Neural cell (in vitro differentiated cells): Measurements from ENCODE around the gene SHISAL1. TPM values are rescaled to one million over a fixed set of nuclear protein-coding genes. Genes with fewer than 3 reads are reported as not detected.

ENCODE experiments used
- H2AFZ ChIP-seq: fragments of 200-600, 300-800 bp; sonication (generic), shearing (Covaris generic); 2 replicates; pipeline ENCODE4 v1.6.0; 2014; ENCODE audit warnings: low read depth, mild to moderate bottlenecking, antibody characterized with exemption, low read length, moderate library complexity
- H3F3A ChIP-seq: fragments of 200-600 bp; shearing (Covaris generic); 2 replicates; pipeline ENCODE4 v1.6.1; 2016; ENCODE audit warnings: mild to moderate bottlenecking, moderate library complexity, mixed read lengths, antibody characterized with exemption, low read length; ENCODE audit not compliant: insufficient read depth, poor library complexity, severe bottlenecking
- H3K27ac ChIP-seq: fragments of 200-600, 300-800 bp; sonication (generic), shearing (Covaris generic); 2 replicates; pipeline ENCODE4 v1.5.1; 2014; ENCODE audit warnings: mild to moderate bottlenecking, low read length, moderate library complexity
- H3K27me3 ChIP-seq: fragments of 300-800, 200-600 bp; sonication (generic), shearing (Covaris generic); 2 replicates; pipeline ENCODE4 v1.6.0; 2014; ENCODE audit warnings: mild to moderate bottlenecking, low read depth, low read length, moderate library complexity; ENCODE audit not compliant: insufficient read depth
- H3K36me3 ChIP-seq: fragments of 300-800, 200-600 bp; sonication (generic), shearing (Covaris generic); 2 replicates; pipeline ENCODE4 v1.5.1; 2014; ENCODE audit warnings: mild to moderate bottlenecking, antibody characterized with exemption, low read length, moderate library complexity; ENCODE audit not compliant: insufficient read depth
- H3K4me2 ChIP-seq: fragments of 300-800, 200-600 bp; sonication (generic), shearing (Covaris generic); 2 replicates; pipeline ENCODE4 v1.6.0; 2014; ENCODE audit warnings: mild to moderate bottlenecking, low read length
- H3K4me3 ChIP-seq: fragments of 300-800, 200-600 bp; sonication (generic), shearing (Covaris generic); 2 replicates; pipeline ENCODE4 v1.5.1; 2014; ENCODE audit warnings: mild to moderate bottlenecking, low read length, moderate library complexity
- H3K79me2 ChIP-seq: fragments of 200-600 bp; shearing (Covaris generic); replicated peaks from 2 replicates; pipeline ENCODE4 v1.6.0; 2014; ENCODE audit warnings: mild to moderate bottlenecking, low read length, moderate library complexity; ENCODE audit not compliant: insufficient read depth
- H3K9ac ChIP-seq: fragments of 300-800, 200-600 bp; sonication (generic), shearing (Covaris generic); 2 replicates; pipeline ENCODE4 v1.6.1; 2016; ENCODE audit warnings: mild to moderate bottlenecking, low read length, mixed read lengths
- H3K9me2 ChIP-seq: fragments of 200-600 bp; shearing (Covaris generic); 2 replicates; pipeline ENCODE4 v1.6.1; 2016; ENCODE audit warnings: mild to moderate bottlenecking, low read length, mixed read lengths; ENCODE audit not compliant: insufficient read depth
- H3K9me3 ChIP-seq: fragments of 200-600, 300-800 bp; sonication (generic), shearing (Covaris generic); 2 replicates; pipeline ENCODE4 v1.6.1; 2016; ENCODE audit warnings: mild to moderate bottlenecking, mixed run types, low read length, moderate library complexity, mixed read lengths
- H4K20me1 ChIP-seq: fragments of 200-600 bp; shearing (Covaris generic); 2 replicates; pipeline ENCODE4 v1.6.1; 2016; ENCODE audit warnings: mild to moderate bottlenecking, mixed run types; ENCODE audit not compliant: insufficient read depth
- CTCF ChIP-seq: fragments of 450-650 bp; IDR thresholded peaks from 2 replicates; pipeline ENCODE4 v1.5.1; 2014; ENCODE audit warnings: antibody characterized with exemption, mild to moderate bottlenecking, moderate library complexity; ENCODE audit not compliant: poor library complexity, severe bottlenecking
- EP300 ChIP-seq: fragments of 450-650 bp; conservative IDR thresholded peaks from 2 replicates; pipeline ENCODE4 v1.6.1; 2014; ENCODE audit warnings: antibody characterized with exemption, mild to moderate bottlenecking, moderate library complexity; ENCODE audit not compliant: poor library complexity, severe bottlenecking
- EZH2 ChIP-seq: fragments of 200-600, 300-800 bp; shearing (Covaris generic), sonication (generic); IDR thresholded peaks from 2 replicates; pipeline ENCODE4 v1.6.1; 2014; ENCODE audit warnings: antibody characterized with exemption, low read length, borderline replicate concordance, mild to moderate bottlenecking; ENCODE audit not compliant: insufficient read depth, poor library complexity, severe bottlenecking
- MXI1 ChIP-seq: fragments of 450-650 bp; conservative IDR thresholded peaks from 2 replicates; pipeline ENCODE4 v1.6.1; 2014; ENCODE audit warnings: antibody characterized with exemption, mild to moderate bottlenecking; ENCODE audit not compliant: poor library complexity, severe bottlenecking
- POLR2AphosphoS5 ChIP-seq: IDR thresholded peaks from 2 replicates; pipeline ENCODE4 v1.6.1; 2012
- RAD21 ChIP-seq: fragments of 450-650 bp; conservative IDR thresholded peaks from 2 replicates; pipeline ENCODE4 v1.6.1; 2014; ENCODE audit warnings: antibody characterized with exemption, mild to moderate bottlenecking, moderate library complexity
- SMC3 ChIP-seq: fragments of 450-650 bp; conservative IDR thresholded peaks from 2 replicates; pipeline ENCODE4 v1.6.1; 2014; ENCODE audit warnings: antibody characterized with exemption, mild to moderate bottlenecking, moderate library complexity; ENCODE audit not compliant: poor library complexity
- TAF1 ChIP-seq: IDR thresholded peaks from 2 replicates; pipeline ENCODE4 v1.6.1; 2012; ENCODE audit warnings: low read depth
- polyA plus RNA-seq: library from polyadenylated mRNA; depleted of rRNA; stranded (reverse); fragments of >200 nt; gene quantifications from 2 replicates; pipeline ENCODE4 v1.2.3, GENCODE V29; 2014
- TF ChIP-seq, protein P1 (sequence below): IDR thresholded peaks from 2 replicates; pipeline ENCODE4 v1.6.1; 2012; ENCODE audit warnings: borderline replicate concordance

The SHISAL1 gene
- polyA plus RNA-seq, 1 donor from 2014 or later, result 15.4 TPM

DNA sequence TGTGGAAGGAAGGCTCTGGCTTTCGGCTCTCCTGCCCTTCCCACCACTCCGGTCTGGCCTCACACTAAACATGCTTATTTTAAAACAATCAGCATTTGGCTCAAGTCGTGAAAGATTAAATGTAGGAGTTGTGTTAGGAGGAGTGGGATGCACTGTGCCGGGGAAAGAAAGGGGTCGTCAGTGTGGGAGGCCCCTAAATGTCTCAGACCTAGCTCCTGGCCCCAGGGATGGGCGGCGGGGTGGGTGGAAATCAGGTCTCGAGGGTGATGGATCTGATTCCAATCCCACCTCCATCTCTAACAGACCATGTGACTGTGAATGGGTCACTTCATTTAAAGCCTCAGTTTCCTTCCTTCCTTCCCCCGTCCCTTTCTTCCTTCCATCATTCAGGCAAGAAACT lies 6.9 kb upstream of the SHISAL1 start:
- no peaks in the 10 kb centered on the region for H3K36me3 ChIP-seq
- H3K4me3 ChIP-seq, result no peak overlapping the region
- H3K9ac ChIP-seq, result no peak overlapping the region
- no peak overlapping the region for H2AFZ ChIP-seq
- H3K27me3 ChIP-seq, result no peaks in the 10 kb centered on the region
- no peak overlapping the region for H3K4me2 ChIP-seq
- no peaks in the 10 kb centered on the region for H3K79me2 ChIP-seq
- TF ChIP-seq SMC3, result no peak
- no peak for TF ChIP-seq RAD21
- no peak for TF ChIP-seq CTCF
- no peak for TF ChIP-seq TAF1
- TF ChIP-seq, protein P1, sequence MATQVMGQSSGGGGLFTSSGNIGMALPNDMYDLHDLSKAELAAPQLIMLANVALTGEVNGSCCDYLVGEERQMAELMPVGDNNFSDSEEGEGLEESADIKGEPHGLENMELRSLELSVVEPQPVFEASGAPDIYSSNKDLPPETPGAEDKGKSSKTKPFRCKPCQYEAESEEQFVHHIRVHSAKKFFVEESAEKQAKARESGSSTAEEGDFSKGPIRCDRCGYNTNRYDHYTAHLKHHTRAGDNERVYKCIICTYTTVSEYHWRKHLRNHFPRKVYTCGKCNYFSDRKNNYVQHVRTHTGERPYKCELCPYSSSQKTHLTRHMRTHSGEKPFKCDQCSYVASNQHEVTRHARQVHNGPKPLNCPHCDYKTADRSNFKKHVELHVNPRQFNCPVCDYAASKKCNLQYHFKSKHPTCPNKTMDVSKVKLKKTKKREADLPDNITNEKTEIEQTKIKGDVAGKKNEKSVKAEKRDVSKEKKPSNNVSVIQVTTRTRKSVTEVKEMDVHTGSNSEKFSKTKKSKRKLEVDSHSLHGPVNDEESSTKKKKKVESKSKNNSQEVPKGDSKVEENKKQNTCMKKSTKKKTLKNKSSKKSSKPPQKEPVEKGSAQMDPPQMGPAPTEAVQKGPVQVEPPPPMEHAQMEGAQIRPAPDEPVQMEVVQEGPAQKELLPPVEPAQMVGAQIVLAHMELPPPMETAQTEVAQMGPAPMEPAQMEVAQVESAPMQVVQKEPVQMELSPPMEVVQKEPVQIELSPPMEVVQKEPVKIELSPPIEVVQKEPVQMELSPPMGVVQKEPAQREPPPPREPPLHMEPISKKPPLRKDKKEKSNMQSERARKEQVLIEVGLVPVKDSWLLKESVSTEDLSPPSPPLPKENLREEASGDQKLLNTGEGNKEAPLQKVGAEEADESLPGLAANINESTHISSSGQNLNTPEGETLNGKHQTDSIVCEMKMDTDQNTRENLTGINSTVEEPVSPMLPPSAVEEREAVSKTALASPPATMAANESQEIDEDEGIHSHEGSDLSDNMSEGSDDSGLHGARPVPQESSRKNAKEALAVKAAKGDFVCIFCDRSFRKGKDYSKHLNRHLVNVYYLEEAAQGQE, result no peak
- no peak for TF ChIP-seq EZH2
- no peak for TF ChIP-seq EP300
- no peak for TF ChIP-seq MXI1
- TF ChIP-seq POLR2AphosphoS5, result no peak
- H3F3A ChIP-seq, result no peaks in the 10 kb centered on the region
- no peaks in the 10 kb centered on the region for H4K20me1 ChIP-seq
- no peaks in the 10 kb centered on the region for H3K9me2 ChIP-seq
- H3K27ac ChIP-seq, result no peak overlapping the region
- H3K9me3 ChIP-seq, result no peaks in the 10 kb centered on the region

GRCh38 chr22:44318751-44319150 lies 6.0 kb upstream of the SHISAL1 start:
- Histone ChIP-seq H3K36me3 (no peaks in the 10 kb centered on the region), H3K27ac (no peak overlapping the region), H3K79me2 (no peaks in the 10 kb centered on the region)

More at GRCh38 chr22:44318751-44319150, 6.0 kb upstream of the SHISAL1 start:
- Histone ChIP-seq H4K20me1 (no peaks in the 10 kb centered on the region), H3K9me3 (no peaks in the 10 kb centered on the region), H3F3A (no peaks in the 10 kb centered on the region), H3K9me2 (no peaks in the 10 kb centered on the region), H2AFZ (no peak overlapping the region), H3K4me2 (no peak overlapping the region), H3K27me3 (no peaks in the 10 kb centered on the region), H3K4me3 (no peak overlapping the region), H3K9ac (no peak overlapping the region)
- no peak for TF ChIP-seq SMC3
- TF ChIP-seq, protein P1, result no peak
